ENCODE data around the gene PLCZ1.

Gene PLCZ1

GRCh38 chr12:18690653-18691052 lies 47.2 kb downstream of the PLCZ1 start:
- no peaks in the 10 kb centered on the region for H3K36me3 Mint-ChIP-seq (ENCODE audit: low read depth)
- no peak overlapping the region for H3K4me3 Mint-ChIP-seq
- no peak for DNase-seq
- H3K27ac Mint-ChIP-seq: no peak overlapping the region
- no peak for TF ChIP-seq CTCF (IDR thresholded peaks at IDR 0.05)
- peaks cover 2% of the 10 kb centered on the region for H3K27me3 Mint-ChIP-seq (ENCODE audit: low read depth, poor library complexity)
- H3K4me1 Mint-ChIP-seq: peaks cover 10% of the 10 kb centered on the region
- H3K9me3 Mint-ChIP-seq: no peaks in the 10 kb centered on the region

GRCh38 chr12:18689771-18690170 lies 48.0 kb downstream of the PLCZ1 start:
- no peaks in the 10 kb centered on the region for H3K9me3 Mint-ChIP-seq
- H3K27ac Mint-ChIP-seq: no peak overlapping the region
- TF ChIP-seq CTCF (IDR thresholded peaks at IDR 0.05): no peak
- no peaks in the 10 kb centered on the region for H3K36me3 Mint-ChIP-seq (ENCODE audit: low read depth)
- H3K4me3 Mint-ChIP-seq: no peak overlapping the region
- H3K4me1 Mint-ChIP-seq: peaks cover 10% of the 10 kb centered on the region
- H3K27me3 Mint-ChIP-seq (ENCODE audit: low read depth, poor library complexity): peaks cover 2% of the 10 kb centered on the region
- no peak for DNase-seq

GRCh38 chr12:18684430-18684829 lies 53.4 kb downstream of the PLCZ1 start:
- Mint-ChIP-seq H3K4me1 (no peaks in the 10 kb centered on the region), H3K4me3 (no peak overlapping the region), H3K36me3 (ENCODE audit: low read depth) (no peaks in the 10 kb centered on the region), H3K9me3 (no peaks in the 10 kb centered on the region), H3K27ac (no peak overlapping the region), H3K27me3 (ENCODE audit: low read depth, poor library complexity) (no peaks in the 10 kb centered on the region)
- TF ChIP-seq CTCF (IDR thresholded peaks at IDR 0.05): no peak
- no peak for DNase-seq

- Mint-ChIP-seq H3K27ac (no peak overlapping the region), H3K4me1 (no peaks in the 10 kb centered on the region), H3K9me3 (no peaks in the 10 kb centered on the region), H3K27me3 (ENCODE audit: low read depth, poor library complexity) (peaks cover 3% of the 10 kb centered on the region), H3K36me3 (ENCODE audit: low read depth) (no peaks in the 10 kb centered on the region), H3K4me3 (no peak overlapping the region)
- TF ChIP-seq CTCF (IDR thresholded peaks at IDR 0.05): no peak
- DNase-seq: no peak
Measured at GRCh38 chr12:18683327-18684013, 54.3 kb downstream of the PLCZ1 start.

- no peaks in the 10 kb centered on the region for H3K9me3 Mint-ChIP-seq
- H3K36me3 Mint-ChIP-seq (ENCODE audit: low read depth): no peaks in the 10 kb centered on the region
- H3K27me3 Mint-ChIP-seq (ENCODE audit: low read depth, poor library complexity): peaks cover 3% of the 10 kb centered on the region
- no peaks in the 10 kb centered on the region for H3K4me1 Mint-ChIP-seq
- DNase-seq: no peak
- no peak for TF ChIP-seq CTCF (IDR thresholded peaks at IDR 0.05)
- no peak overlapping the region for H3K4me3 Mint-ChIP-seq
- no peak overlapping the region for H3K27ac Mint-ChIP-seq
Measured at GRCh38 chr12:18681818-18682217, 56.0 kb downstream of the PLCZ1 start.

- Mint-ChIP-seq H3K4me3 (no peak overlapping the region), H3K27me3 (ENCODE audit: low read depth, poor library complexity) (peaks cover 3% of the 10 kb centered on the region), H3K9me3 (no peaks in the 10 kb centered on the region)
Measured at GRCh38 chr12:18676996-18677588, 60.7 kb downstream of the PLCZ1 start.

More at GRCh38 chr12:18676996-18677588, 60.7 kb downstream of the PLCZ1 start:
- DNase-seq: no peak
- no peaks in the 10 kb centered on the region for H3K36me3 Mint-ChIP-seq (ENCODE audit: low read depth)
- no peak overlapping the region for H3K27ac Mint-ChIP-seq
- no peak for TF ChIP-seq CTCF (IDR thresholded peaks at IDR 0.05)
- no peaks in the 10 kb centered on the region for H3K4me1 Mint-ChIP-seq
